ENCODE measurements around the gene TMED6.

Gene TMED6

DNA sequence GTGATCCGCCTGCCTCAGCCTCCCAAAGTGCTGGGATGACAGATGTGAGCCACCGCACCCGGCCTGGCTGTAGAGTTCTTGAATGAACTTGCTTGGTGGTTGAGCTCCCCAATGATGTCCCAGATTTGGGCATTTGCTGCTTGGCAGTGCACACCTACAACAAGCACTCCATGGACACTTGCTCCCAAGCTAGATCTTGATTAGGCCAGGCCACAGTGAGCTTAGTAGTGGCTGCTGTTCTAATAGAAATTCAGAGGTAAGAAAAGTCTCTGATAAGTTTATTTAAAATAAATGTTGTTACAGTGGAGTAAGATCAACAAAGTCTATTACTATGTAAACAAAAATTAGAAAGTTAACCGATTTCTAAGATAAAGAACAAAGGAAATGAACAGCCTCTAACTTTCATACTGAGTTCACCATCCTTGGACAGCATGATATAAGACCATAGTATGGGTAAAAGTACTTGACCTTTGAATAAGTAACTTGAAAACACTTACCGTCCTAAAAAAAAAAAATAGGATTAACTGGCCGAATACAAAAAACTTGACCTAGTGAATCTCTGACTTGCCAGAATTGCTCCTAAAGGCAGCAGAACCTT is 951 bp downstream of the TMED6 start:
- DNase-seq, result no peak

DNA sequence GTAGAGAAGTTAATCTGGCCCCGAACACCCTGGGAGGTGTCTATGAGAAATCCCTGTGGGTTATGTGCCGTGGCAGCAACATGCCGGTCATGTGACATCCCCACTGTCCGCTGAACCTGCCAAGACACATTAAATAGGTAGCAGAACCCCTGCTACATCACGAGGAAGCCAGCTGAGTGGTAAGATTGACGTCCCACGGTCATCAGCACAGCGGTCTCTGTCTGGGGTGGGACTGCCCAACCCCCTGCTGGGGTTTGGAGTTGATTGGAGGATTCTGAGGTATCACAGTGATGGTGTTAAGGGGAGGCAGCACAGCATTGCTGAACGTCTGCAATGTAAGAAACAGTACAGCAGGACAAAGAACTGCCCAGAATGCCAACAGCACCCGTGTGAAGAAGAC is 2.0 kb downstream of the TMED6 start:
- DNase-seq, result no peak

- DNase-seq, result no peak
Measured at GRCh38 chr16:69348222-69348621, 3.4 kb downstream of the TMED6 start.

DNA sequence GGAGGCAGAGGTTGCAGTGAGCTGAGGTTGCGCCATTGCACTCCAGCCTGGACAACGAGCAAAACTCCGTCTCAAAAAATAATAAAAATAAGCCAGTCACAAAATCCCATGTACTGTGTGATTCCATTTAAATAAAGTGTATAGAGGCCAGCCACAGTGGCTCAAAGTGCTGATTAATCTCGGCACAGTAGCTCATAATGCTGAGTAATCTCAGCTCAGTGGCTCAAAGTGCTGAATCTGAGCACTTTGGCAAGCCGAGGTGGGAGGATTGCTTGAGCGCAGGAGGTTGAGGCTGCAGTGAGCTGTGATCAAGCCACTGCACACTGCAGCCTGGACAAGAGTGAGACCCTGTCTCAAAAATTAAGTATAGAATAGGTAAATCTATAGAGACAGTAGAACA is 4.9 kb downstream of the TMED6 start:
- no peak for DNase-seq

DNA sequence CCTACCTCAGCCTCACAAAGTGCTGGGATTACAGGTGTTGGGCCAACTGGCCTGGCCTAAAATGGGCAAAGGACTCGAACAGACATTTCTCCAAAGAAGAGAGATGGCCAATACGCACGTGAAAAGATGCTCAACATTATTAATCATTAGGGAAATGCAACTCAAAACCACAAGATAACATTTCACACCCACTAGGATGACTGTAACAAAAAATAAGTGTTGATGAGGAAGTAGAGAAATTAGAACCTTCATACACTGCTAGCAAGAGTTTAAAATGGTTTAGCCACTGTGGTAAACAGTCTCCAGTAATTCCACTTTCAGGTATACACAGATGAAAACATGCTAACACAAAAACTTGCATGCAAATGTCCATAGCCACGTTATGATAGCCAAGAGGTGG is 5.7 kb downstream of the TMED6 start:
- DNase-seq, result no peak

DNA sequence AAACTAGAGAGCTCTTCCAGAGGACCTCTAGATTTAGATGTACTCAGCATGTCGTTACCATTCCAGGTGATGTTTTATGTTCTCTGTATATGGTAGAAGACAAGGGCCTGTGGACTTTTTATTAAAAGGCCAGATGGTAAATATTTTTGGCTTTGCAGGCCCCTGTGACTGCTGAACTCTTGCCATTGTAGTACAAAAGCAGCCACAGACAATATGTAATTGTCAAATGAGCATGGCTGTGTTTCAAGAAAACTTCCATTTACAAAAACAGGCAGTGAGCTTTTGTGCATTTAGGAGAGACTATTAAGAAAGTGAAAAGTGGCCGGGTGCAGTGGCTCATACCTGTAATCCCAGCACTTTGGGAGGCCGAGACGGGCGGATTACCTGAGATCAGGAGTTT is 7.4 kb downstream of the TMED6 start:
- no peak for DNase-seq

GRCh38 chr16:69340095-69340644 is 11.4 kb downstream of the TMED6 start:
- peak in 1 of 2 donors; percentile 48 for DNase-seq

GRCh38 chr16:69339289-69340094 is 12.1 kb downstream of the TMED6 start, which contains the start of the genes COG8 and NIP7:
Gene COG8, minus strand, starts transcription at chr16:69339564. Its CDS starts 12 bp downstream, at chr16:69339552.
Gene NIP7, plus strand, starts transcription at chr16:69339772. Its CDS starts 58 bp downstream, at chr16:69339830.
- peak; percentile 93 to 94 for DNase-seq

GRCh38 chr16:69338557-69339288 is 12.9 kb downstream of the TMED6 start:
- DNase-seq, result no peak

DNA sequence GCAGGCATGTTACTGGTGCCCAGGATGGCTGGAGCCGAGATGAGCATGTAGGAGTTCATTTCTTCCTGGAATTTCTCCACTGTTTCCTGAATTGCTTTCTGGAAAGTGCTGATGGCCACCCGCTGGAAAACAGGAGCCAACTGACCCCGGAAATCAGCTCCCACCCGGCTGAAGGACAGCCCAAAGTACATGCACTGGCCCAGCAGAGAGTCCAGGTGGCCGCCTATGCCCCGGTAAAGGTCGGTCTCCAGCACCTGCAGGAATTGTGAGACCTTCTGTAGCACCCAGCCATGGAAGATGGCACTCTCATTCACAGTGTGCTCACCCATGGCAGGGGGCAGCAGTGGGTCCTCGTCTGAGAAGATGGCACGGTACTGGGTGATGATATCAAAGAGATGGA is 16.9 kb downstream of the TMED6 start:
- DNase-seq, result no peak

GRCh38 chr16:69330286-69331109 is 21.1 kb downstream of the TMED6 start, which contains the start of gene PDF:
Gene PDF, minus strand, starts transcription at chr16:69330588. Its CDS starts 18 bp downstream, at chr16:69330570.
- DNase-seq, result peak; percentile 87 to 89

GRCh38 chr16:69329369-69330285 is 22.0 kb downstream of the TMED6 start:
- DNase-seq, result peak; percentile 55 to 59

DNA sequence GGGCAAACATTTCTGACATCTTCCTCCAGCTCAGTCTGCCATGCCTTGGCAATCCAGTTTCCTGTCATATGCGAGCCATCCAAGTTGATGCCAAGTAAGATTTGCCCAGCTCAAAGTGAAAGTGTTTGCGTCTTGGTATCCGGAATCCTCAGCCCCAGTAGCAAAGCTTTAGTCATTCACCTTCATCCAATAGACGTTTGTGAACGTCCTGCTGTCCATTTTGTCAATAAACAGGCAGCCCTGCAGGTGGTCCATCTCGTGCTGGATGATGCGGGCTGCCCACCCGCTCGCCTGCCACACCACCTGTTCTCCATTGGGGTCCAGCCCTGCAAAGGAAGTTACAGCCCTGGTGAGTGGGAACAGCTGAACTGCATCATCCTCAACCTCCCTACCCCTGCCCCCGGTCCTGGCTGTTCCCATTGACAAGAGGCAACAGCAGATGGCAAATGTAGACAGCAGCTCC is 22.7 kb downstream of the TMED6 start:
- no peak for DNase-seq

GRCh38 chr16:69327585-69328310 is 23.8 kb downstream of the TMED6 start:
- DNase-seq, result no peak

GRCh38 chr16:69326172-69326873 is 25.3 kb downstream of the TMED6 start:
- DNase-seq, result no peak

- no peak for DNase-seq
Measured at GRCh38 chr16:69325784-69326171, 25.8 kb downstream of the TMED6 start.

DNA sequence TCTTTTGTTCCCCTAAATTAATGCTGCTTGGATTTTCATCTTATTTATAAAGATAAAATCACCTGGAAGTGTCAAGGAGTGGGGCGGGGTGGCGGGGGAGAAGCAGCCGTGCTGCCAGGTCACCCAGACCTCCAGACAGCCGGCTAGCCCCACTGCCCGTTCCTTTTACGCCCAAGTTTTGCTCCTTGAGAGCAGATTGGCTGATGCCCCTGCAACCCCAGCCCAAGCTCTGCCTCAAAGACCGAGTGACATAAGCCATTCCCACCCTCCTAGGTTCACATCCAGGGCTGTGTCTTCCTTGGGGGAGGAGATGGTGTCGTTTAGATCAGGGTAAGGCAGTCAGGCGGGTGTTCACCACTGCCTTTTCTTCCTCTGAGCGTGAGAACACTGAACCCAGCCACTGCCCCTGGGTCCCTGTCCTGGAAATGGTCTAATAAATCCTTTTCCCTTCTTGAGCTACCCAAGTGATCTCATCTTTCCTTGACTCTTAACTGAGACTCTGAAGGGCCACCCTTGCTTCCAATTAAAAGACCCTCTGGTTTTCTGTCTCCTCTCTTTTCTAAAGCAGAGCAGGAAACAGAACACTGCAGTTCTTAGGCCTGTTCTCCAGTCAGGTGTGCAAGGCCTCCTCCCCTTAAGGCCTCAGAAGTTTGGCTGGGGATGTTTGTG is 26.9 kb downstream of the TMED6 start:
- DNase-seq, result no peak

- no peak for DNase-seq
Measured at GRCh38 chr16:69324013-69324531, 27.5 kb downstream of the TMED6 start.

GRCh38 chr16:69323415-69323814 is 28.2 kb downstream of the TMED6 start:
- no peak for DNase-seq

All from stimulated activated CD4-positive, alpha-beta T cell treated with anti-CD3 and anti-CD28 coated beads, Interleukin-2, amount 100 ng/mL, for 24 hours (primary cell).